GM23338 (cell line): ENCODE measurements around the gene KRTAP5-4. TPM values are rescaled to one million over a fixed set of nuclear protein-coding genes. Genes with fewer than 3 reads are reported as not detected.

Experiments used
- ATAC-seq: fragments of 200-7000 bp; cut with Tn5 transposase; 3 replicates; pipeline ENCODE4 v1.9.1; 2020
- DNase-seq: peaks from one replicate; pipeline ENCODE4 v3.0.0-alpha.2; 2015; ENCODE audit warnings: low spot score
- H2AFZ ChIP-seq: fragments of 200-600 bp; sonication (generic); 2 replicates; pipeline ENCODE4 v1.8.0; 2016; ENCODE audit warnings: antibody characterized with exemption, mild to moderate bottlenecking, moderate library complexity
- H3F3A ChIP-seq: fragments of 200-600 bp; sonication (generic); replicated peaks from 2 replicates; pipeline ENCODE4 v1.8.0; 2017; ENCODE audit warnings: antibody characterized with exemption, mixed run types, low read depth
- H3K27ac ChIP-seq: fragments of 200-600 bp; sonication (generic); 2 replicates; pipeline ENCODE4 v1.6.1; 2016; ENCODE audit warnings: low read depth
- H3K27me3 ChIP-seq: fragments of 200-600 bp; sonication (generic); 2 replicates; pipeline ENCODE4 v1.8.0; 2016; ENCODE audit warnings: mild to moderate bottlenecking, mixed run types, moderate library complexity; ENCODE audit not compliant: insufficient read depth
- H3K36me3 ChIP-seq: fragments of 200-600 bp; sonication (generic); 2 replicates; pipeline ENCODE4 v1.8.0; 2016; ENCODE audit warnings: mild to moderate bottlenecking; ENCODE audit not compliant: insufficient read depth
- H3K4me1 ChIP-seq: fragments of 200-600 bp; sonication (generic); 2 replicates; pipeline ENCODE4 v1.8.0; 2016; ENCODE audit warnings: mild to moderate bottlenecking, moderate library complexity; ENCODE audit not compliant: insufficient read depth
- H3K4me2 ChIP-seq: fragments of 200-600 bp; sonication (generic); 2 replicates; pipeline ENCODE4 v1.7.1; 2017; ENCODE audit warnings: mixed run types
- H3K4me3 ChIP-seq: fragments of 200-600 bp; sonication (generic); 2 replicates; pipeline ENCODE4 v1.6.1; 2016; ENCODE audit warnings: mixed run types
- H3K79me2 ChIP-seq: fragments of 200-600 bp; sonication (generic); replicated peaks from 2 replicates; pipeline ENCODE4 v1.8.0; 2017; ENCODE audit warnings: mild to moderate bottlenecking; ENCODE audit not compliant: insufficient read depth
- H3K9me2 ChIP-seq: fragments of 200-600 bp; sonication (generic); 2 replicates; pipeline ENCODE4 v1.8.0; 2017; ENCODE audit not compliant: insufficient read depth
- H4K20me1 ChIP-seq: fragments of 200-600 bp; sonication (generic); replicated peaks from 2 replicates; pipeline ENCODE4 v1.8.0; 2017; ENCODE audit warnings: mild to moderate bottlenecking; ENCODE audit not compliant: insufficient read depth
- H3K27ac Mint-ChIP-seq: 2 replicates; pipeline ENCODE4 v1.8.0; 2020; ENCODE audit warnings: inconsistent platforms, mild to moderate bottlenecking, moderate library complexity, mixed read lengths
- H3K27me3 Mint-ChIP-seq: 3 replicates; pipeline ENCODE4 v1.8.0; 2022; ENCODE audit warnings: low read depth, mild to moderate bottlenecking, moderate library complexity, mixed read lengths, inconsistent platforms; ENCODE audit not compliant: insufficient read depth, poor library complexity
- H3K36me3 Mint-ChIP-seq: 3 replicates; pipeline ENCODE4 v1.8.0; 2021; ENCODE audit warnings: low read depth, mild to moderate bottlenecking, inconsistent platforms, moderate library complexity, mixed read lengths
- H3K4me1 Mint-ChIP-seq: 3 replicates; pipeline ENCODE4 v1.8.0; 2020; ENCODE audit warnings: mild to moderate bottlenecking, inconsistent platforms, mixed read lengths
- H3K4me3 Mint-ChIP-seq: 3 replicates; pipeline ENCODE4 v1.8.0; 2021; ENCODE audit warnings: moderate library complexity, mild to moderate bottlenecking, inconsistent platforms, mixed read lengths
- H3K9me3 Mint-ChIP-seq: 3 replicates; pipeline ENCODE4 v1.8.0; 2020; ENCODE audit warnings: moderate library complexity, mild to moderate bottlenecking, inconsistent platforms, mixed read lengths
- CREB1 ChIP-seq: fragments of 250-450 bp; sonication (Bioruptor Pico); IDR thresholded peaks from 2 replicates; pipeline ENCODE4 v1.5.0; 2020; ENCODE audit warnings: low read depth, mild to moderate bottlenecking, moderate library complexity
- EZH2phosphoT487 ChIP-seq: fragments of 200-600 bp; sonication (generic); IDR thresholded peaks from one replicate; pipeline ENCODE4 v1.8.1; 2018; ENCODE audit warnings: antibody characterized with exemption; ENCODE audit not compliant: unreplicated experiment
- NANOG ChIP-seq: IDR thresholded peaks from 2 replicates; pipeline ENCODE4 v1.6.1; 2016; ENCODE audit warnings: antibody characterized with exemption, borderline replicate concordance
- polyA plus RNA-seq: library from polyadenylated mRNA; unstranded; fragments of >200 nt; fragmentation: Nextera tagmentation; extraction: Ambion mirVana; gene quantifications from 2 replicates; pipeline ENCODE4 v1.2.1, GENCODE V29; 2016
- total RNA-seq: library from RNA; depleted of rRNA; stranded (reverse); fragments of >200 nt; shearing (Covaris generic); gene quantifications from 2 replicates; pipeline ENCODE4 v1.2.3, GENCODE V29; 2014
- TF ChIP-seq, protein P1 (sequence below): IDR thresholded peaks from one replicate; pipeline ENCODE4 v1.6.1; 2018; ENCODE audit warnings: antibody characterized with exemption; ENCODE audit not compliant: unreplicated experiment
- TF ChIP-seq, protein P2 (sequence below): fragments of 250-450 bp; sonication (Bioruptor Pico); IDR thresholded peaks from 2 replicates; pipeline ENCODE4 v1.5.0; 2020; ENCODE audit warnings: mild to moderate bottlenecking, moderate library complexity

KRTAP5-4 gene
- total and polyA plus RNA-seq, 2 experiments from 2014 or later: not detected

DNA sequence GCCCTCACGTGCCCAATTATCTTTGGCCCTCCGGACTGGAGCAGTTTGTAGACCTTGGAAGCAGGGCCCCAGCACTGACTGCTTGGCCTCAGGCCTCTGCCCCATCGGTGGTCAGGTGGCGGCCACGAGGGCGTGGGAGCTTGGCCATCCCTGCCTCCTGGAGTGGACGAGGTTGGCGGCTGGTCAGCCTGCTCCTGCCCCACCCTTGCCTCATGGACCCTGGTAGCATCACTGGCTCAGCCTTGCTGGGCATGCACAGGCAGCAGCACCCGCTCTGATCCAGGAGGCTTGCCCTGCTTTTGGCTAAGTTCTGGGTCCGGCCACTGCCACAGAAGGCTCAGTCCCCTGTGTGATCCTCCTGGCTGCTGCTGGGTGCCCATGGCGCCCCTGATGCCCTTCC, 17.8 kb downstream of the KRTAP5-4 start:
- Mint-ChIP-seq H3K27ac (no peak overlapping the region), H3K36me3 (peaks cover 5% of the 10 kb centered on the region; the same call in 1 of the 3 replicates), H3K4me3 (no peak overlapping the region), H3K4me1 (peaks cover 15% of the 10 kb centered on the region), H3K9me3 (peaks cover 20% of the 10 kb centered on the region), H3K27me3 (peaks cover 9% of the 10 kb centered on the region)
- H3K36me3 ChIP-seq: no peaks in the 10 kb centered on the region
- no peak for DNase-seq
- H3K27me3 ChIP-seq: no peaks in the 10 kb centered on the region
- no peak overlapping the region for H3K4me3 ChIP-seq
- no peak overlapping the region for H3K4me2 ChIP-seq
- no peak overlapping the region for H3K27ac ChIP-seq
- H3F3A ChIP-seq: no peaks in the 10 kb centered on the region
- H3K4me1 ChIP-seq: no peaks in the 10 kb centered on the region
- no peaks in the 10 kb centered on the region for H4K20me1 ChIP-seq
- no peak for ATAC-seq
- no peaks in the 10 kb centered on the region for H3K9me2 ChIP-seq
- no peak overlapping the region for H2AFZ ChIP-seq
- H3K79me2 ChIP-seq: no peaks in the 10 kb centered on the region
- TF ChIP-seq NANOG (no peak), CREB1 (CRISPR knock-in tag) (no peak)
- TF ChIP-seq, protein P1, sequence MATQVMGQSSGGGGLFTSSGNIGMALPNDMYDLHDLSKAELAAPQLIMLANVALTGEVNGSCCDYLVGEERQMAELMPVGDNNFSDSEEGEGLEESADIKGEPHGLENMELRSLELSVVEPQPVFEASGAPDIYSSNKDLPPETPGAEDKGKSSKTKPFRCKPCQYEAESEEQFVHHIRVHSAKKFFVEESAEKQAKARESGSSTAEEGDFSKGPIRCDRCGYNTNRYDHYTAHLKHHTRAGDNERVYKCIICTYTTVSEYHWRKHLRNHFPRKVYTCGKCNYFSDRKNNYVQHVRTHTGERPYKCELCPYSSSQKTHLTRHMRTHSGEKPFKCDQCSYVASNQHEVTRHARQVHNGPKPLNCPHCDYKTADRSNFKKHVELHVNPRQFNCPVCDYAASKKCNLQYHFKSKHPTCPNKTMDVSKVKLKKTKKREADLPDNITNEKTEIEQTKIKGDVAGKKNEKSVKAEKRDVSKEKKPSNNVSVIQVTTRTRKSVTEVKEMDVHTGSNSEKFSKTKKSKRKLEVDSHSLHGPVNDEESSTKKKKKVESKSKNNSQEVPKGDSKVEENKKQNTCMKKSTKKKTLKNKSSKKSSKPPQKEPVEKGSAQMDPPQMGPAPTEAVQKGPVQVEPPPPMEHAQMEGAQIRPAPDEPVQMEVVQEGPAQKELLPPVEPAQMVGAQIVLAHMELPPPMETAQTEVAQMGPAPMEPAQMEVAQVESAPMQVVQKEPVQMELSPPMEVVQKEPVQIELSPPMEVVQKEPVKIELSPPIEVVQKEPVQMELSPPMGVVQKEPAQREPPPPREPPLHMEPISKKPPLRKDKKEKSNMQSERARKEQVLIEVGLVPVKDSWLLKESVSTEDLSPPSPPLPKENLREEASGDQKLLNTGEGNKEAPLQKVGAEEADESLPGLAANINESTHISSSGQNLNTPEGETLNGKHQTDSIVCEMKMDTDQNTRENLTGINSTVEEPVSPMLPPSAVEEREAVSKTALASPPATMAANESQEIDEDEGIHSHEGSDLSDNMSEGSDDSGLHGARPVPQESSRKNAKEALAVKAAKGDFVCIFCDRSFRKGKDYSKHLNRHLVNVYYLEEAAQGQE: no peak

DNA sequence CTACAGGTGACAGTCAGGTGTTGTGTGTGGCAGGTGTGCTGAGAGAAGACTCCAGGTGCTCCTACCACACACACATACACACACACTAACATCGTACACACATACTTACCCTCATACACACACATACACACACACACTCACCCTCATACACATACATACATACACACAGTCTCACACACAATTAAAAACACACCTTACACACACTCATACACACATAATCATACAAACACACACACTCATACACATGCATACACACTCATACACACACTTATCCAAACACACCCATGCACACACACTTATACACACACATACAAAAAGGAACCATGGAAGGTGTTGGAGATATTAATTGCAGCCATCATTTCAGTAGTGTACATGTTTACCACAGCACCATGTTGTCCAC, 18.3 kb downstream of the KRTAP5-4 start:
- no peaks in the 10 kb centered on the region for H4K20me1 ChIP-seq
- H3K27ac ChIP-seq: no peak overlapping the region
- H3K36me3 Mint-ChIP-seq: peaks cover 5% of the 10 kb centered on the region; the same call in 1 of the 3 replicates
- H3K9me3 Mint-ChIP-seq: peaks cover 20% of the 10 kb centered on the region
- H3K79me2 ChIP-seq: no peaks in the 10 kb centered on the region
- H3K4me3 Mint-ChIP-seq: no peak overlapping the region
- H3K4me2 ChIP-seq: no peak overlapping the region
- H3K4me3 ChIP-seq: no peak overlapping the region
- no peaks in the 10 kb centered on the region for H3K27me3 ChIP-seq
- H3K36me3 ChIP-seq: no peaks in the 10 kb centered on the region
- no peak for TF ChIP-seq NANOG
- TF ChIP-seq, protein P1: no peak
- TF ChIP-seq, protein P2, sequence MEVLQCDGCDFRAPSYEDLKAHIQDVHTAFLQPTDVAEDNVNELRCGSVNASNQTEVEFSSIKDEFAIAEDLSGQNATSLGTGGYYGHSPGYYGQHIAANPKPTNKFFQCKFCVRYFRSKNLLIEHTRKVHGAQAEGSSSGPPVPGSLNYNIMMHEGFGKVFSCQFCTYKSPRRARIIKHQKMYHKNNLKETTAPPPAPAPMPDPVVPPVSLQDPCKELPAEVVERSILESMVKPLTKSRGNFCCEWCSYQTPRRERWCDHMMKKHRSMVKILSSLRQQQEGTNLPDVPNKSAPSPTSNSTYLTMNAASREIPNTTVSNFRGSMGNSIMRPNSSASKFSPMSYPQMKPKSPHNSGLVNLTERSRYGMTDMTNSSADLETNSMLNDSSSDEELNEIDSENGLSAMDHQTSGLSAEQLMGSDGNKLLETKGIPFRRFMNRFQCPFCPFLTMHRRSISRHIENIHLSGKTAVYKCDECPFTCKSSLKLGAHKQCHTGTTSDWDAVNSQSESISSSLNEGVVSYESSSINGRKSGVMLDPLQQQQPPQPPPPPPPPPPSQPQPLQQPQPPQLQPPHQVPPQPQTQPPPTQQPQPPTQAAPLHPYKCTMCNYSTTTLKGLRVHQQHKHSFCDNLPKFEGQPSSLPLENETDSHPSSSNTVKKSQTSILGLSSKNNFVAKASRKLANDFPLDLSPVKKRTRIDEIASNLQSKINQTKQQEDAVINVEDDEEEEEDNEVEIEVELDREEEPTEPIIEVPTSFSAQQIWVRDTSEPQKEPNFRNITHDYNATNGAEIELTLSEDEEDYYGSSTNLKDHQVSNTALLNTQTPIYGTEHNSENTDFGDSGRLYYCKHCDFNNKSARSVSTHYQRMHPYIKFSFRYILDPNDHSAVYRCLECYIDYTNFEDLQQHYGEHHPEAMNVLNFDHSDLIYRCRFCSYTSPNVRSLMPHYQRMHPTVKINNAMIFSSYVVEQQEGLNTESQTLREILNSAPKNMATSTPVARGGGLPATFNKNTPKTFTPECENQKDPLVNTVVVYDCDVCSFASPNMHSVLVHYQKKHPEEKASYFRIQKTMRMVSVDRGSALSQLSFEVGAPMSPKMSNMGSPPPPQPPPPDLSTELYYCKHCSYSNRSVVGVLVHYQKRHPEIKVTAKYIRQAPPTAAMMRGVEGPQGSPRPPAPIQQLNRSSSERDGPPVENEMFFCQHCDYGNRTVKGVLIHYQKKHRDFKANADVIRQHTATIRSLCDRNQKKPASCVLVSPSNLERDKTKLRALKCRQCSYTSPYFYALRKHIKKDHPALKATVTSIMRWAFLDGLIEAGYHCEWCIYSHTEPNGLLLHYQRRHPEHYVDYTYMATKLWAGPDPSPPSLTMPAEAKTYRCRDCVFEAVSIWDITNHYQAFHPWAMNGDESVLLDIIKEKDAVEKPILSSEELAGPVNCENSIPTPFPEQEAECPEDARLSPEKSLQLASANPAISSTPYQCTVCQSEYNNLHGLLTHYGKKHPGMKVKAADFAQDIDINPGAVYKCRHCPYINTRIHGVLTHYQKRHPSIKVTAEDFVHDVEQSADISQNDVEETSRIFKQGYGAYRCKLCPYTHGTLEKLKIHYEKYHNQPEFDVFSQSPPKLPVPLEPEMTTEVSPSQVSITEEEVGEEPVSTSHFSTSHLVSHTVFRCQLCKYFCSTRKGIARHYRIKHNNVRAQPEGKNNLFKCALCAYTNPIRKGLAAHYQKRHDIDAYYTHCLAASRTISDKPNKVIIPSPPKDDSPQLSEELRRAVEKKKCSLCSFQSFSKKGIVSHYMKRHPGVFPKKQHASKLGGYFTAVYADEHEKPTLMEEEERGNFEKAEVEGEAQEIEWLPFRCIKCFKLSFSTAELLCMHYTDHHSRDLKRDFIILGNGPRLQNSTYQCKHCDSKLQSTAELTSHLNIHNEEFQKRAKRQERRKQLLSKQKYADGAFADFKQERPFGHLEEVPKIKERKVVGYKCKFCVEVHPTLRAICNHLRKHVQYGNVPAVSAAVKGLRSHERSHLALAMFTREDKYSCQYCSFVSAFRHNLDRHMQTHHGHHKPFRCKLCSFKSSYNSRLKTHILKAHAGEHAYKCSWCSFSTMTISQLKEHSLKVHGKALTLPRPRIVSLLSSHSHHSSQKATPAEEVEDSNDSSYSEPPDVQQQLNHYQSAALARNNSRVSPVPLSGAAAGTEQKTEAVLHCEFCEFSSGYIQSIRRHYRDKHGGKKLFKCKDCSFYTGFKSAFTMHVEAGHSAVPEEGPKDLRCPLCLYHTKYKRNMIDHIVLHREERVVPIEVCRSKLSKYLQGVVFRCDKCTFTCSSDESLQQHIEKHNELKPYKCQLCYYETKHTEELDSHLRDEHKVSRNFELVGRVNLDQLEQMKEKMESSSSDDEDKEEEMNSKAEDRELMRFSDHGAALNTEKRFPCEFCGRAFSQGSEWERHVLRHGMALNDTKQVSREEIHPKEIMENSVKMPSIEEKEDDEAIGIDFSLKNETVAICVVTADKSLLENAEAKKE (CRISPR knock-in tag): no peak
- TF ChIP-seq EZH2phosphoT487: no peak
- DNase-seq (no peak), ATAC-seq (no peak)
- peaks cover 9% of the 10 kb centered on the region for H3K27me3 Mint-ChIP-seq
- H2AFZ ChIP-seq: no peak overlapping the region
- no peaks in the 10 kb centered on the region for H3K4me1 ChIP-seq
- H3K4me1 Mint-ChIP-seq: peaks cover 15% of the 10 kb centered on the region
- no peaks in the 10 kb centered on the region for H3F3A ChIP-seq
- no peak overlapping the region for H3K27ac Mint-ChIP-seq
- H3K9me2 ChIP-seq: no peaks in the 10 kb centered on the region
